Smooth muscle cell (in vitro differentiated cells): ENCODE measurements around the gene XAGE1A. TPM values are rescaled to one million over a fixed set of nuclear protein-coding genes. Genes with fewer than 3 reads are reported as not detected.
"Not testable (repeated sequence)": the region's sequence is repeated elsewhere in the genome, so short reads cannot be mapped to it uniquely, and the experiment has no call there.

ENCODE experiments used
- DNase-seq: peaks from one replicate; lab custom pipeline; 2025; ENCODE audit not compliant: unreplicated experiment; lab: John Stamatoyannopoulos, UW
- H2AFZ ChIP-seq: fragments of 200-600 bp; sonication (generic); 2 replicates; pipeline ENCODE4 v1.6.0; 2016; ENCODE audit warnings: antibody characterized with exemption, low read depth, mild to moderate bottlenecking
- H3F3A ChIP-seq: fragments of 200-600 bp; sonication (generic); 2 replicates; pipeline ENCODE4 v1.6.0; 2017; ENCODE audit warnings: antibody characterized with exemption, low read depth
- H3K27ac ChIP-seq: fragments of 200-600 bp; sonication (generic); 2 replicates; pipeline ENCODE4 v1.5.1; 2016; ENCODE audit warnings: low read depth, mild to moderate bottlenecking
- H3K27me3 ChIP-seq: fragments of 200-600 bp; sonication (generic); 2 replicates; pipeline ENCODE4 v1.6.1; 2016; ENCODE audit warnings: low read depth, mild to moderate bottlenecking
- H3K36me3 ChIP-seq: fragments of 200-600 bp; sonication (generic); 2 replicates; pipeline ENCODE4 v1.5.1; 2016; ENCODE audit warnings: low read depth
- H3K4me1 ChIP-seq: fragments of 200-600 bp; sonication (generic); 2 replicates; pipeline ENCODE4 v1.5.1; 2016; ENCODE audit warnings: low read depth
- H3K4me2 ChIP-seq: fragments of 200-600 bp; sonication (generic); 2 replicates; pipeline ENCODE4 v1.6.0; 2016; ENCODE audit warnings: mild to moderate bottlenecking
- H3K4me3 ChIP-seq: fragments of 200-600 bp; sonication (generic); 2 replicates; pipeline ENCODE4 v1.5.1; 2016; ENCODE audit warnings: mild to moderate bottlenecking
- H3K79me2 ChIP-seq: fragments of 200-600 bp; sonication (generic); 2 replicates; pipeline ENCODE4 v1.6.0; 2016; ENCODE audit warnings: low read depth, mild to moderate bottlenecking
- H3K9ac ChIP-seq: fragments of 200-600 bp; sonication (generic); 2 replicates; pipeline ENCODE4 v1.6.0; 2016; ENCODE audit warnings: low read depth
- H3K9me3 ChIP-seq: fragments of 200-600 bp; sonication (generic); replicated peaks from 2 replicates; pipeline ENCODE4 v1.5.1; 2016; ENCODE audit warnings: low read depth
- H4K20me1 ChIP-seq: fragments of 200-600 bp; sonication (generic); 2 replicates; pipeline ENCODE4 v1.6.0; 2016; ENCODE audit warnings: low read depth
- WGBS: methylation state at CpG from one replicate; pipeline ENCODE4 v1.1.7; 2016; ENCODE audit warnings: low lambda C conversion rate; 5-methylcytosine and 5-hydroxymethylcytosine counted together
- polyA plus RNA-seq: library from polyadenylated mRNA; unstranded; fragments of >200 nt; fragmentation: Nextera tagmentation; extraction: Ambion mirVana; gene quantifications from 2 replicates; pipeline ENCODE4 v1.2.1, GENCODE V29; 2016
- total RNA-seq: library from RNA; depleted of rRNA; stranded (reverse); fragments of >200 nt; gene quantifications from 2 replicates; pipeline ENCODE4 v1.2.3, GENCODE V29; 2014
- TF ChIP-seq, protein P1 (sequence below): fragments of 200-600 bp; sonication (generic); IDR thresholded peaks from 2 replicates; pipeline ENCODE4 v1.5.1; 2017; ENCODE audit warnings: borderline replicate concordance, mild to moderate bottlenecking, antibody characterized with exemption; ENCODE audit not compliant: insufficient read depth, poor library complexity, severe bottlenecking

Gene XAGE1A, protein sequence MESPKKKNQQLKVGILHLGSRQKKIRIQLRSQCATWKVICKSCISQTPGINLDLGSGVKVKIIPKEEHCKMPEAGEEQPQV
- total RNA-seq (not detected in 2 replicates), polyA plus RNA-seq (not detected in 2 replicates)

DNA sequence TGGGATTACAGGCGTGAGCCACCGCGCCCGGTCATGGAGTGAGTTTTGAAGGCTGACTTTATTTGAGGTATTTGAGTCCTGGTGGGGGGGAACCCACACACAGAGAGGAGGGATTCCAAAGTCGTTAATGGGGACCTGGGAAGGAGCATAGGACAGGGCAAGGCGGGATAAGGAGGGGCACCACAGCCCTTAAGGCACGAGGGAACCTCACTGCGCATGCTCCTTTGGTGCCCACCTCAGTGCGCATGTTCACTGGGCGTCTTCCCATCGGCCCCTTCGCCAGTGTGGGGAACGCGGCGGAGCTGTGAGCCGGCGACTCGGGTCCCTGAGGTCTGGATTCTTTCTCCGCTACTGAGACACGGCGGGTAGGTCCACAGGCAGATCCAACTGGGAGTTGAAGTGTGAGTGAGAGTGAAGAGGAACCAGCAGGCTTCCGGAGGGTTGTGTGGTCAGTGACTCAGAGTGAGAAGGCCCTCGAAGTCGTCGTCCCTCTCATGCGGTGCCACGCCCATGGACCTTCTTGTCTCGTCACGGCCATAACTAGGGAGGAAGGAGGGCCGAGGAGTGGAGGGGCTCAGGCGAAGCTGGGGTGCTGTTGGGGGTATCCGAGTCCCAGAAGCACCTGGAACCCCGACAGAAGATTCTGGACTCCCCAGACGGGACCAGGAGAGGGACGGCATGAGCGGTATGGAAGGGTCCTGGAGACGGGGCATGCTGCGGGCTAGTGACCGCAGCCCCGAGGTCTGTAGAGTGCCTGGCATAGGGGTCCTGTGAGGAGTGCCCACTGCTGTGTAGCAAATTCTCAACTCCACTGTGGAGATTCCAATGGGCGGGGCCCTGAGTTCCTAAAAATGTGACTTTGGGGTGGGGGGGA is at the start of gene XAGE1A:
Gene XAGE1A, plus strand, starts transcription at position 264 of the 874 bp plus-strand sequence. CDS start 1,554 bp downstream, outside the sequence.
- H3K27me3 ChIP-seq, H3F3A ChIP-seq, H3K4me2 ChIP-seq, H3K27ac ChIP-seq, H3K36me3 ChIP-seq, DNase-seq, H3K4me1 ChIP-seq, H2AFZ ChIP-seq, H4K20me1 ChIP-seq, H3K9me3 ChIP-seq, H3K79me2 ChIP-seq, H3K9ac ChIP-seq, H3K4me3 ChIP-seq: not testable (repeated sequence)
- no CpG with 5 or more reads among the region's 41 CpGs for WGBS

DNA sequence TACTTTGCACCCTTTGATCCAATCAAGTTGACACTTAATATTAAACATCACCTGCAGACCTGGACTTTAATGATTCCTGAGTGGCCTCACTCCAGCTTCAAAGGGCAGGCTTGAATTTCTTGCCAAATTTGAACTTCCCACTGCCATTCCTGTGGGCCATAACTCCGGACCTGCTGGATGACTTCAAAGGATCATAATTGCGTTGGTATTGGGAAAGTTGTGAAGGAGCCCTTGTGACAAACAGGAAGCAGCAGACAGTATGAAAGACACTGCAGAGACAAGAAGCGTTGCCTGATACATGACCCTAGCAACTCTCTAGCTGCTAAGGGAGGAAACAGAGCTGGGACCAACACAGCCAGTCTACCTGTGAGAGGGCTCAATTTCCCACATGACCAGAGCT is 43.6 kb upstream of the XAGE1A start:
- H3K4me1 ChIP-seq, H3F3A ChIP-seq, DNase-seq, H3K36me3 ChIP-seq, H3K9ac ChIP-seq, H3K27ac ChIP-seq, H3K27me3 ChIP-seq, H2AFZ ChIP-seq, H3K4me2 ChIP-seq, H3K4me3 ChIP-seq, H3K9me3 ChIP-seq, H3K79me2 ChIP-seq, H4K20me1 ChIP-seq: not testable (repeated sequence)
- WGBS = 81% methylated on average over 3 of the region's 3 CpGs

DNA sequence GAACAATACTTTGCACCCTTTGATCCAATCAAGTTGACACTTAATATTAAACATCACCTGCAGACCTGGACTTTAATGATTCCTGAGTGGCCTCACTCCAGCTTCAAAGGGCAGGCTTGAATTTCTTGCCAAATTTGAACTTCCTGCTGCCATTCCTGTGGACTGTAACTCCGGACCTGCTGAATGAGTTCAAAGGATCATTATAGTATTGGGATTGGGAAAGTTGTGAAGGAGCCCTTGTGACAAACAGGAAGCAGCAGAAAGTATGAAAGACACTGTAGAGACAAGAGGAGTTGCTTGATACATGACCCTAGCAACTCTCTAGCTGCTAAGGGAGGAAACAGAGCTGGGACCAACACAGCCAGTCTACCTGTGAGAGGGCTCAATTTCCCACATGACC is 24.3 kb upstream of the XAGE1A start:
- not testable (repeated sequence) for H3K4me3 ChIP-seq, H3K27me3 ChIP-seq, H3K27ac ChIP-seq, H3K79me2 ChIP-seq, H3F3A ChIP-seq, H3K4me1 ChIP-seq, H3K9ac ChIP-seq, H3K4me2 ChIP-seq, DNase-seq, H3K9me3 ChIP-seq, H2AFZ ChIP-seq, H4K20me1 ChIP-seq, H3K36me3 ChIP-seq
- 86% methylated on average over 1 of the region's 1 CpG for WGBS

DNA sequence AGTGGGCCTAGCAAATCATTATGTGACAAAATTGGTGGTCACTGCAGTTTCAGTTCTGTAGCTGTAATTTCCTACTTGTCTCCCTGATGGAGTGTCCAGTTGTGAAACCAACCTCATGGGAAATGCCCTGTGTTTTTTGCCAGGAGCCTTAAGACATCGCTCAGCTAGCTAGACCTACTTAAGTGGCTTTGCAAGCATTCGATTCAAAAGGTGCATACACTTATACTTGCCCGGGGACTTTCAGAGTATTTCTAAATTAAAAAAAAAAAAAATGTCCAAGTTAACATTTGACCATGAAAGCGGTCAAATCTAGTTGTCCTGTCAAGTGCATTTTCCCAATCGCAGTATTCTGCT is 788 bp downstream of the XAGE1A start:
- H3K9me3 ChIP-seq, H3K79me2 ChIP-seq, H3F3A ChIP-seq, H4K20me1 ChIP-seq, H3K4me1 ChIP-seq, H3K4me3 ChIP-seq, H3K36me3 ChIP-seq, H3K4me2 ChIP-seq, H2AFZ ChIP-seq, H3K27ac ChIP-seq, DNase-seq, H3K9ac ChIP-seq, H3K27me3 ChIP-seq: not testable (repeated sequence)
- WGBS = no CpG with 5 or more reads among the region's 5 CpGs

DNA sequence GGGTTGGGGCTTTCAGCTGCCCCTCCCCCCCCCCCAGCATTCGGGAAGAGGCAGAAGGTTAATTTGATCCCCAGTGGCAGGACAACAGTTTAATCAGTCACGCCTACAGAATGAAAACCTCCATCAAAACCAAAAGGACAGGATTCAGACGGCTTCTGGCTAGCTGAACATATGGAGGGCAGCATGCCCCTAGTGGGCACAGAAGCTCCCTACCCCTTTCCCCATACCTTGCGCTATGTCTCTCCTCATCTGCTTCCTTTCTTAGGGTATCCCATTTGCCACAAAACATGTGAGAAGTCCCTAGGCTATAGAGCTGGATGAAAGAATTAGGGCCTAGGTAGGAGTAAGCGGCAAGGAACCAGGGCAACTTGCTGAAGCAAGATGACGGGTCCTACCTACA is 5.8 kb downstream of the XAGE1A start:
- H3K9me3 ChIP-seq, H3K36me3 ChIP-seq, H3K4me1 ChIP-seq, H3K27me3 ChIP-seq, H3K4me3 ChIP-seq, H3F3A ChIP-seq, H3K4me2 ChIP-seq, H3K9ac ChIP-seq, H2AFZ ChIP-seq, H4K20me1 ChIP-seq, H3K27ac ChIP-seq, DNase-seq, H3K79me2 ChIP-seq: not testable (repeated sequence)
- no CpG with 5 or more reads among the region's 6 CpGs for WGBS

DNA sequence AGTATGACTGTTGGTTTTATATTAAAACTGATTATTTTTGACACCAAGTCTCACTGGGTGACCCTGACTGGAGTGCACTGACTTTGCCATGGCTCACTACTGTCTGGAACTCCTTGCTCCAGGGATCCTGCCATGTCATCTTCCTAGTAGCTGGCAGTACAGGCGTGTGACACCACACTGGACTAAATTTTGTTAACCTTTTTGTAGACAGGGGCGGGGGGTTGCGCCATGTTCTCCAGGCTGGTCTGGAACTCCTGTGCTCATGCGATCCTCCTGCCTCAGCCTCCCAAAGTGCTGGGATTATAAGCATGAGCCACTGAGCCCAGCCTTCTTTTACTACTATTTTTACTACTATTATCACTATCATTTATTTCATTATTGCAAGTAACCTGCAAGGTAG is 8.9 kb downstream of the XAGE1A start:
- H4K20me1 ChIP-seq = no peaks in the 10 kb centered on the region
- no peak overlapping the region for H3K4me3 ChIP-seq
- no peaks in the 10 kb centered on the region for H3K4me1 ChIP-seq
- 88% methylated on average over 4 of the region's 4 CpGs for WGBS
- no peaks in the 10 kb centered on the region for H3K9me3 ChIP-seq
- no peaks in the 10 kb centered on the region for H3K27me3 ChIP-seq
- no peaks in the 10 kb centered on the region for H3K36me3 ChIP-seq
- DNase-seq = no peak
- TF ChIP-seq, protein P1, sequence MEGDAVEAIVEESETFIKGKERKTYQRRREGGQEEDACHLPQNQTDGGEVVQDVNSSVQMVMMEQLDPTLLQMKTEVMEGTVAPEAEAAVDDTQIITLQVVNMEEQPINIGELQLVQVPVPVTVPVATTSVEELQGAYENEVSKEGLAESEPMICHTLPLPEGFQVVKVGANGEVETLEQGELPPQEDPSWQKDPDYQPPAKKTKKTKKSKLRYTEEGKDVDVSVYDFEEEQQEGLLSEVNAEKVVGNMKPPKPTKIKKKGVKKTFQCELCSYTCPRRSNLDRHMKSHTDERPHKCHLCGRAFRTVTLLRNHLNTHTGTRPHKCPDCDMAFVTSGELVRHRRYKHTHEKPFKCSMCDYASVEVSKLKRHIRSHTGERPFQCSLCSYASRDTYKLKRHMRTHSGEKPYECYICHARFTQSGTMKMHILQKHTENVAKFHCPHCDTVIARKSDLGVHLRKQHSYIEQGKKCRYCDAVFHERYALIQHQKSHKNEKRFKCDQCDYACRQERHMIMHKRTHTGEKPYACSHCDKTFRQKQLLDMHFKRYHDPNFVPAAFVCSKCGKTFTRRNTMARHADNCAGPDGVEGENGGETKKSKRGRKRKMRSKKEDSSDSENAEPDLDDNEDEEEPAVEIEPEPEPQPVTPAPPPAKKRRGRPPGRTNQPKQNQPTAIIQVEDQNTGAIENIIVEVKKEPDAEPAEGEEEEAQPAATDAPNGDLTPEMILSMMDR = no peak
- H3F3A ChIP-seq = no peaks in the 10 kb centered on the region
- H2AFZ ChIP-seq = no peak overlapping the region
- no peak overlapping the region for H3K4me2 ChIP-seq
- H3K9ac ChIP-seq = no peak overlapping the region
- H3K79me2 ChIP-seq = no peaks in the 10 kb centered on the region
- H3K27ac ChIP-seq = no peak overlapping the region
